HUES48 (cell line): ENCODE measurements around the gene LHB.
"Not testable (repeated sequence)": the region's sequence is repeated elsewhere in the genome, so short reads cannot be mapped to it uniquely, and the experiment has no call there.

ENCODE experiments used
- H3K27ac ChIP-seq: one replicate; pipeline ENCODE4 v1.7.0; 2013; ENCODE audit warnings: low read depth, low read length, inconsistent platforms
- H3K27me3 ChIP-seq: 2 replicates; pipeline ENCODE4 v1.6.1; 2013; ENCODE audit warnings: mild to moderate bottlenecking, low read length; ENCODE audit not compliant: control insufficient read depth, insufficient read depth
- H3K36me3 ChIP-seq: 2 replicates; pipeline ENCODE4 v1.6.1; 2013; ENCODE audit warnings: low read length; ENCODE audit not compliant: control insufficient read depth, insufficient read depth
- H3K4me1 ChIP-seq: 2 replicates; pipeline ENCODE4 v1.6.1; 2013; ENCODE audit warnings: mild to moderate bottlenecking, low read length; ENCODE audit not compliant: control insufficient read depth, insufficient read depth
- H3K4me3 ChIP-seq: 2 replicates; pipeline ENCODE4 v1.5.1; 2013; ENCODE audit warnings: mild to moderate bottlenecking, low read depth, low read length
- H3K9ac ChIP-seq: 2 replicates; pipeline ENCODE4 v1.6.1; 2013; ENCODE audit warnings: mild to moderate bottlenecking, low read depth, low read length, moderate library complexity
- H3K9me3 ChIP-seq: 2 replicates; pipeline ENCODE4 v1.6.1; 2013; ENCODE audit warnings: low read length; ENCODE audit not compliant: control insufficient read depth, insufficient read depth

Gene LHB

GRCh38 chr19:49019242-49019932, 2.5 kb upstream of the LHB start:
- Histone ChIP-seq H3K4me1 (peaks cover 16% of the 10 kb centered on the region), H3K9me3 (no peaks in the 10 kb centered on the region), H3K9ac (no peak overlapping the region), H3K36me3 (peaks cover 19% of the 10 kb centered on the region), H3K4me3 (peak overlapping the region; percentile 26; the same call in 1 of the 2 replicates), H3K27me3 (peaks cover 26% of the 10 kb centered on the region), H3K27ac (no peak overlapping the region)

GRCh38 chr19:49018388-49019241, 1.7 kb upstream of the LHB start:
- 0 out of 2 replicates have a peak overlapping the region, but pooled peaks have one; percentile 17 for H3K9ac ChIP-seq
- not testable (repeated sequence) for H3K27ac ChIP-seq

GRCh38 chr19:49017666-49018351, 918 bp upstream of the LHB start:
- Histone ChIP-seq H3K4me1 (peaks cover 16% of the 10 kb centered on the region), H3K9me3 (no peaks in the 10 kb centered on the region), H3K4me3 (peak overlapping the region; percentile 58), H3K9ac (0 out of 2 replicates have a peak overlapping the region, but pooled peaks have one; percentile 17), H3K27ac (no peak overlapping the region), H3K36me3 (peaks cover 28% of the 10 kb centered on the region), H3K27me3 (peaks cover 26% of the 10 kb centered on the region)

More at GRCh38 chr19:49018388-49019241, 1.7 kb upstream of the LHB start:
- peaks cover 16% of the 10 kb centered on the region for H3K4me1 ChIP-seq
- H3K9me3 ChIP-seq, result not testable (repeated sequence)
- peaks cover 26% of the 10 kb centered on the region for H3K27me3 ChIP-seq
- H3K36me3 ChIP-seq, result peaks cover 25% of the 10 kb centered on the region
- H3K4me3 ChIP-seq, result peak overlapping the region; percentile 58

GRCh38 chr19:49016067-49016839, 638 bp downstream of the LHB start:
- no peak overlapping the region for H3K4me3 ChIP-seq
- H3K27me3 ChIP-seq, result peaks cover 22% of the 10 kb centered on the region
- H3K27ac ChIP-seq, result no peak overlapping the region
- H3K4me1 ChIP-seq, result peaks cover 16% of the 10 kb centered on the region
- H3K9me3 ChIP-seq, result no peaks in the 10 kb centered on the region
- H3K36me3 ChIP-seq, result peaks cover 41% of the 10 kb centered on the region
- H3K9ac ChIP-seq, result no peak overlapping the region

GRCh38 chr19:49014870-49015255, 2.0 kb downstream of the LHB start:
- H3K9me3 ChIP-seq, result no peaks in the 10 kb centered on the region
- H3K27me3 ChIP-seq, result peaks cover 14% of the 10 kb centered on the region
- no peak overlapping the region for H3K27ac ChIP-seq
- H3K36me3 ChIP-seq, result peaks cover 54% of the 10 kb centered on the region
- peaks cover 10% of the 10 kb centered on the region; the same call in 1 of the 2 replicates for H3K4me1 ChIP-seq
- no peak overlapping the region for H3K9ac ChIP-seq
- H3K4me3 ChIP-seq, result no peak overlapping the region

GRCh38 chr19:49014123-49014869, 2.6 kb downstream of the LHB start:
- H3K36me3 ChIP-seq, result peaks cover 60% of the 10 kb centered on the region
- H3K4me3 ChIP-seq, result no peak overlapping the region
- H3K27me3 ChIP-seq, result peaks cover 14% of the 10 kb centered on the region
- H3K9ac ChIP-seq, result no peak overlapping the region
- peaks cover 10% of the 10 kb centered on the region; the same call in 1 of the 2 replicates for H3K4me1 ChIP-seq
- H3K27ac ChIP-seq, result no peak overlapping the region
- no peaks in the 10 kb centered on the region for H3K9me3 ChIP-seq

GRCh38 chr19:49011194-49011593, 5.7 kb downstream of the LHB start:
- no peak overlapping the region for H3K9ac ChIP-seq
- H3K27me3 ChIP-seq, result no peaks in the 10 kb centered on the region
- H3K4me1 ChIP-seq, result no peaks in the 10 kb centered on the region
- peaks cover 75% of the 10 kb centered on the region for H3K36me3 ChIP-seq
- no peak overlapping the region for H3K27ac ChIP-seq
- H3K9me3 ChIP-seq, result no peaks in the 10 kb centered on the region
- H3K4me3 ChIP-seq, result no peak overlapping the region

- no peak overlapping the region for H3K4me3 ChIP-seq
- no peaks in the 10 kb centered on the region for H3K9me3 ChIP-seq
- H3K4me1 ChIP-seq, result no peaks in the 10 kb centered on the region
- no peak overlapping the region for H3K27ac ChIP-seq
- no peaks in the 10 kb centered on the region for H3K27me3 ChIP-seq
- no peak overlapping the region for H3K9ac ChIP-seq
- peaks cover 75% of the 10 kb centered on the region for H3K36me3 ChIP-seq
Measured at GRCh38 chr19:49010453-49010852, 6.4 kb downstream of the LHB start.

GRCh38 chr19:49009828-49010227, 7.1 kb downstream of the LHB start:
- no peak overlapping the region for H3K9ac ChIP-seq
- no peak overlapping the region for H3K27ac ChIP-seq
- peaks cover 75% of the 10 kb centered on the region for H3K36me3 ChIP-seq
- H3K9me3 ChIP-seq, result no peaks in the 10 kb centered on the region
- H3K4me1 ChIP-seq, result no peaks in the 10 kb centered on the region
- H3K27me3 ChIP-seq, result no peaks in the 10 kb centered on the region
- H3K4me3 ChIP-seq, result no peak overlapping the region

GRCh38 chr19:49006905-49007304, 10.0 kb downstream of the LHB start:
- no peaks in the 10 kb centered on the region for H3K27me3 ChIP-seq
- no peak overlapping the region for H3K27ac ChIP-seq
- H3K36me3 ChIP-seq, result peaks cover 82% of the 10 kb centered on the region
- H3K9ac ChIP-seq, result no peak overlapping the region
- H3K4me3 ChIP-seq, result no peak overlapping the region
- H3K4me1 ChIP-seq, result no peaks in the 10 kb centered on the region
- H3K9me3 ChIP-seq, result no peaks in the 10 kb centered on the region
